ENCODE data around the gene ARID5A.

The ARID5A gene, protein sequence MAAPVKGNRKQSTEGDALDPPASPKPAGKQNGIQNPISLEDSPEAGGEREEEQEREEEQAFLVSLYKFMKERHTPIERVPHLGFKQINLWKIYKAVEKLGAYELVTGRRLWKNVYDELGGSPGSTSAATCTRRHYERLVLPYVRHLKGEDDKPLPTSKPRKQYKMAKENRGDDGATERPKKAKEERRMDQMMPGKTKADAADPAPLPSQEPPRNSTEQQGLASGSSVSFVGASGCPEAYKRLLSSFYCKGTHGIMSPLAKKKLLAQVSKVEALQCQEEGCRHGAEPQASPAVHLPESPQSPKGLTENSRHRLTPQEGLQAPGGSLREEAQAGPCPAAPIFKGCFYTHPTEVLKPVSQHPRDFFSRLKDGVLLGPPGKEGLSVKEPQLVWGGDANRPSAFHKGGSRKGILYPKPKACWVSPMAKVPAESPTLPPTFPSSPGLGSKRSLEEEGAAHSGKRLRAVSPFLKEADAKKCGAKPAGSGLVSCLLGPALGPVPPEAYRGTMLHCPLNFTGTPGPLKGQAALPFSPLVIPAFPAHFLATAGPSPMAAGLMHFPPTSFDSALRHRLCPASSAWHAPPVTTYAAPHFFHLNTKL

DNA sequence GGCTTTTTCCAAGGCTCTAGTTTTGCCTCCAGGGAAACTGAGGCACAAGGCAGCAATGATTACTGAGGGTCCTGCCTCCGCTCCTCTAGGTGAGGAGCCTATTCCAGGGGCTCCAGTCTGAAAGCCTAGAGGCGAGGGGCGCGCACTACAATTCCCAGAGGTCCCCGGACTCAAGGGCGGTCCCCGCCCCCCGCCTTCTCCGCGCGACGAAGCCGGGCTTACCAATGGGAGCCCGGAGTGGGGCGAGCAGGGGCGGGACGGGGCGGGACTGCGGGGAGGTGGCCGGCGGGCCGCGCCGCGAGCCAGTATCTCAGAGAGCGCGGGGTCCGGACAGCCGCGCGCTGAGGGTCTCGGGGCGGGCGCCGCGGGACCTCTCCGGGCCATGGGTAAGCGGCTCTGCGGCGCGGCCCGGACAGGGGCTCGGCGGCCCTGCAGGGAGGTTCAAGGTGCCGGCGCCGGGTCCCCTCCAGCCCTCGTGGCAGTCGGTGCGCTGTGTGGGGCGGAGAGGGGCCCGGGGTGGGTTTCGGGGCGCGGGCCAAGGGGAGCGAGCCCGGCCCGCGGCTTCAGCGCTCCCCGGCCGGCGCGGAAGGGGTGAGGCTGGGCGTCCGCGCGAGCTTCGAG is at the start of gene ARID5A:
TSS of gene ARID5A (plus strand) at position 308 of the 621 bp plus-strand sequence. CDS start at position 383, 75 bp downstream.
- peak; percentile 79 to 92 for DNase-seq (ENCODE audit: low read depth in 2 of 2)
- TF ChIP-seq, protein P1, sequence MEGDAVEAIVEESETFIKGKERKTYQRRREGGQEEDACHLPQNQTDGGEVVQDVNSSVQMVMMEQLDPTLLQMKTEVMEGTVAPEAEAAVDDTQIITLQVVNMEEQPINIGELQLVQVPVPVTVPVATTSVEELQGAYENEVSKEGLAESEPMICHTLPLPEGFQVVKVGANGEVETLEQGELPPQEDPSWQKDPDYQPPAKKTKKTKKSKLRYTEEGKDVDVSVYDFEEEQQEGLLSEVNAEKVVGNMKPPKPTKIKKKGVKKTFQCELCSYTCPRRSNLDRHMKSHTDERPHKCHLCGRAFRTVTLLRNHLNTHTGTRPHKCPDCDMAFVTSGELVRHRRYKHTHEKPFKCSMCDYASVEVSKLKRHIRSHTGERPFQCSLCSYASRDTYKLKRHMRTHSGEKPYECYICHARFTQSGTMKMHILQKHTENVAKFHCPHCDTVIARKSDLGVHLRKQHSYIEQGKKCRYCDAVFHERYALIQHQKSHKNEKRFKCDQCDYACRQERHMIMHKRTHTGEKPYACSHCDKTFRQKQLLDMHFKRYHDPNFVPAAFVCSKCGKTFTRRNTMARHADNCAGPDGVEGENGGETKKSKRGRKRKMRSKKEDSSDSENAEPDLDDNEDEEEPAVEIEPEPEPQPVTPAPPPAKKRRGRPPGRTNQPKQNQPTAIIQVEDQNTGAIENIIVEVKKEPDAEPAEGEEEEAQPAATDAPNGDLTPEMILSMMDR (IDR thresholded peaks at IDR 0.05; ENCODE audit: low read depth, low read length): peak; percentile 23
- H3K4me3 ChIP-seq (replicated peaks in 1 of 2; ENCODE audit: low read depth in 2 of 2, low read length in 2 of 2): peak within 1 kb of the TSS; percentile 70 to 74

DNA sequence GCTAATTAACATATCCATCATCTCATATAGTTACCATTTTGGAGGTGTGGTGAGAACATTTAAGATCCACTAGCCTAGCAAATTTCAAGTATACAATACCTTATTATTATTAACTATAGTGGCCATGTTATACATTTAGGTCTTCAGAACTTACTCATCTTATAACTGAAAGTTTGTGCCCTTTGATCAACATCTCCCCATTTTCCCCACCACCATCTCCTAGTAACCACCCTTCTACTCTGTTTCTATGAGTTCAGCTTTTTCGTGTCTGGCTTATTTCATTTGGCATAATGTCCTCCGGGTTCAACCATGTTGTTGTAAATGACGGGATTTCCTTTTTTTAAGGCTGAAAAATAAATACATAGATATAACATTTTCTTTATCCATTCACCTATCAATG is 47.3 kb upstream of the ARID5A start:
- TF ChIP-seq, protein P1 (IDR thresholded peaks at IDR 0.05; ENCODE audit: low read depth, low read length): no peak
- no peak overlapping the region for H3K4me3 ChIP-seq (replicated peaks in 1 of 2; ENCODE audit: low read depth in 2 of 2, low read length in 2 of 2)
- DNase-seq (ENCODE audit: low read depth in 2 of 2): no peak

DNA sequence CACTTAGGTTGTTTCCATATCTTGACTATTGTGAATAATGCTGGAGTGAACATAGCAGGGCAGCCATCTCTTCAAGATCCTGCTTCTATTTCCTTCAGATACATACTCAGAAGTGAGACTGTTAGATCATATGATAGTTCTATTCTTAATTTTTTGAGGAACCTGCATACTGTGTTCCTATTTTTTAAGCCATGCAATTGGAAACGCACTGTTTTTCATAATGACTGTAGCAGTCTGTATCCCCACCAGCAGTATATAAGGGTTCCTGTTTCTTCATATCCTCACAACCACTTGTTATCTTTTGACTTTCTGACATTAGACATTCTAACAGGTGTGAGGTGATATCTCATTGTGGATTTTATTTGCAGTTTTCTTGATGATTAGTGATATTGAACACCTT is 46.9 kb upstream of the ARID5A start:
- no peak for DNase-seq (ENCODE audit: low read depth in 2 of 2)
- no peak overlapping the region for H3K4me3 ChIP-seq (replicated peaks in 1 of 2; ENCODE audit: low read depth in 2 of 2, low read length in 2 of 2)
- TF ChIP-seq, protein P1 (IDR thresholded peaks at IDR 0.05; ENCODE audit: low read depth, low read length): no peak

DNA sequence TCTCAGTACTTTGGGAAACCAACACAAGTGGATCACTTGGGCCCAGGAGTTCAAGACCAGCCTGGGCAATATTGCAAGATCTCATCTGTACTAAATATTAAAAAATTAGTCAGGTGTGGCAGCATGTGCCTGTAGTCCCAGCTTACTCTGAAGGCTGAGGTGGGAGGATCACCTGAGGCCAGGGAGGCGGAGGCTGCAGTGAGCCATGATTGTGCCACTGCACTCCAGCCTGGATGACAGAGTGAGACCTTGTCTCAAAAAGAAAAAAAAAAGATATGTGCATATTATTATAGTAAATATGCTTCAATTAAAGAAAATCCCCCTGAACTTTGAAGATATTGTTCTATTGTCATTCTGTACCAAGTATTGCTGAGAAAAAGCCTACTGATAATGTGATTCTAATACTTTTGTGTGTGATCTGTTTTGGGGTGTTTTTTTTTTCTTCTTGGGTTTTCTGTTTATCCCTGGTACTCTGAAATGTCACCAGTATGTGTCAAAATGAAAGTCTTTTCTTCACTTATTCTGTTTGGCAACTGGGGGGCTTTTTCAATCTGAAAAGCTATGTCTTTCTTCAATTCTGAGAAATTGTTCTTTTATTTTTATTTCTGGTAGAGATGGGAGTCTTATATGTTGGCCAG is 44.6 kb upstream of the ARID5A start:
- no peak overlapping the region for H3K4me3 ChIP-seq (replicated peaks in 1 of 2; ENCODE audit: low read depth in 2 of 2, low read length in 2 of 2)
- no peak for DNase-seq (ENCODE audit: low read depth in 2 of 2)
- TF ChIP-seq, protein P1 (IDR thresholded peaks at IDR 0.05; ENCODE audit: low read depth, low read length): no peak

DNA sequence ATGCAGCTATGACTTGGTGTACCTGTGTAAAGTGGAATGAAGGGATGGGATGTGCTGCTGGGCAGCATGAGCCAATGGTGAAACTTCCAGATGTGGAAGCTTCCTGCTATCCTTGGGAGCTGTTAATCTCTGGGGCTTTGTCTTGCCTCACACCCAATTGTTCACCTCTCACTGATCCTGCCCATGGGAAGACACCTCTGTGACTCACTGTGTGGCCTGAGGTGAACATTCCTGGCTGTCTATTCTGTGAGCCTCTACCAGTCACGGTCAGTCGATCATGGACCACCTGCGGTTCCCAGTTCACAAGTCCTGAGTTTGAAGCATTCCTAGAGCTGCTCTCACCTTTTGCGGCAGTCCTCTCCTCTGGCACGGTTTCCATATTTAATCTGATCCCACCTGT is 43.5 kb upstream of the ARID5A start:
- no peak overlapping the region for H3K4me3 ChIP-seq (replicated peaks in 1 of 2; ENCODE audit: low read depth in 2 of 2, low read length in 2 of 2)
- TF ChIP-seq, protein P1 (IDR thresholded peaks at IDR 0.05; ENCODE audit: low read depth, low read length): no peak
- no peak for DNase-seq (ENCODE audit: low read depth in 2 of 2)

DNA sequence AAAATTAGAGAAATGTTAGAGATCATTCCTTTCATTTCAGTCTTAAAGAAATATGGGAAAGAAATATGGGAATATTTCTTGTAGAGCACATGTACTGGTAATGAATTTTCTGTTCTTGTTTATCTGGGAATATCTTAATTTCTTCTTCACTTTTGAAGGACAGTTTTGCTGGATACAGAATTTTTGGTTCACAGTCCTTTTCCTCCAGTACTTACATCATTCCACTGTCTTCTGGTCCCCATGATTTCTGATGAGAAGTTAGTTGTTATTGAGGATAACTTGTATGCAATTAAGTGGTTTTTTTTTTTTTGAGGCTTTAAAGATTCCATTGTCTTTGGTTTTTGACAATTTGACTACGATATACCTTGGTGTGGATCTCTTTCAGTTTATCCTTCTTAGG is 42.4 kb upstream of the ARID5A start:
- H3K4me3 ChIP-seq (replicated peaks in 1 of 2; ENCODE audit: low read depth in 2 of 2, low read length in 2 of 2): no peak overlapping the region
- DNase-seq (ENCODE audit: low read depth in 2 of 2): no peak
- TF ChIP-seq, protein P1 (IDR thresholded peaks at IDR 0.05; ENCODE audit: low read depth, low read length): no peak

All from cardiac fibroblast (primary cell).